Epithelial cell of proximal tubule (primary cell): ENCODE measurements around the gene B3GAT1. TPM values are rescaled to one million over a fixed set of nuclear protein-coding genes. Genes with fewer than 3 reads are reported as not detected.

ENCODE experiments used
- DNase-seq: peaks from one replicate; pipeline ENCODE4 v3.0.0-alpha.2; 2011; ENCODE audit warnings: low read depth
- H3K4me3 ChIP-seq: 2 replicates; pipeline ENCODE4 v1.5.1; 2011; ENCODE audit warnings: low read depth, mild to moderate bottlenecking, low read length
- total RNA-seq: library from RNA; depleted of rRNA; stranded (reverse); fragments of >200 nt; gene quantifications from 2 replicates; pipeline ENCODE4 v1.2.3, GENCODE V29; 2015
- TF ChIP-seq, protein P1 (sequence below): conservative IDR thresholded peaks from 2 replicates; pipeline ENCODE4 v1.5.1; 2012; ENCODE audit warnings: low read depth, mild to moderate bottlenecking, low read length

B3GAT1 gene
- total RNA-seq, 1 donor from 2014 or later: not detected

DNA sequence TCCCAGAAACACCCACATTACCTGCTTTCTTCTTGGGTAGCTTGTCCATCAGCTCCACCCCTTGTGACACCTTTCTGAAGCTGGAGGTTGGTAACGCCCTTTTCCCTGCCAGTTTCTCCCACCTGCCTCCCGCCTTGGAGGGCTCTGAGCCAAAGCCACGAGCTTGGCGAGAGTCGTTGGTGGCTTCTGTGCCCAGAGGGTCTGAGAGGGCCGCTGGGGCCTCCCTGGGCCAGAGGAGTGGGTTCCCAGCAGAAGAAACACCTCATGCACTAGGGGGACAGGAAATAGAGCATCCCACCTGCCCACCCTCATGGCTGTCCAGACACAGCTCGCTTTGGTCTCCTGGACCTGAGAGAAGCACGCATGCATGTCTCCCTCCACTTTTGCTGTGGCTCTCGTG, 37.9 kb downstream of the B3GAT1 start:
- no peak overlapping the region for H3K4me3 ChIP-seq
- TF ChIP-seq, protein P1, sequence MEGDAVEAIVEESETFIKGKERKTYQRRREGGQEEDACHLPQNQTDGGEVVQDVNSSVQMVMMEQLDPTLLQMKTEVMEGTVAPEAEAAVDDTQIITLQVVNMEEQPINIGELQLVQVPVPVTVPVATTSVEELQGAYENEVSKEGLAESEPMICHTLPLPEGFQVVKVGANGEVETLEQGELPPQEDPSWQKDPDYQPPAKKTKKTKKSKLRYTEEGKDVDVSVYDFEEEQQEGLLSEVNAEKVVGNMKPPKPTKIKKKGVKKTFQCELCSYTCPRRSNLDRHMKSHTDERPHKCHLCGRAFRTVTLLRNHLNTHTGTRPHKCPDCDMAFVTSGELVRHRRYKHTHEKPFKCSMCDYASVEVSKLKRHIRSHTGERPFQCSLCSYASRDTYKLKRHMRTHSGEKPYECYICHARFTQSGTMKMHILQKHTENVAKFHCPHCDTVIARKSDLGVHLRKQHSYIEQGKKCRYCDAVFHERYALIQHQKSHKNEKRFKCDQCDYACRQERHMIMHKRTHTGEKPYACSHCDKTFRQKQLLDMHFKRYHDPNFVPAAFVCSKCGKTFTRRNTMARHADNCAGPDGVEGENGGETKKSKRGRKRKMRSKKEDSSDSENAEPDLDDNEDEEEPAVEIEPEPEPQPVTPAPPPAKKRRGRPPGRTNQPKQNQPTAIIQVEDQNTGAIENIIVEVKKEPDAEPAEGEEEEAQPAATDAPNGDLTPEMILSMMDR: no peak
- DNase-seq: no peak

DNA sequence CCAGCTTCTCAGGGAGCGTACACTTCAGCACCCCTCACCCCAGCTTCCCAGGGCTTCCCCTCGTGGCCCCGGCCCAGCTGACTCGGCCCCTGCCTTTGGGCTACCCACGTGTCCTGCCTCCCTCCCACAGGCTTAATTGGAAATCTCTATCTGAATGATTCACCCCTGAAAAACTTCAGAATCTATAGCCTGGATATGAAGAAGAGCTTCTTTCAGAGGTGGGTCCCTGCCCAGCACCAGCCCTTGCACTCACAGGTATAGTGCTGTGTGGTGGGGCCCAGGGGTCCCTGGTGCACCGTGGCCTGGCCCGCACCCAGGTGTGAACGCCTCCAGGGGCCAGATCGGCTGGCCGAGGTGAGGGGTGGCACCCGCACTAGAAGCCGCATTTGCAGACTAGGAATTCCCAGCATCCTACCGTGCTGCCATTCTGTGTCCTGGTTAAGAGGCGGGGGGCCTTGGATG, 38.4 kb downstream of the B3GAT1 start:
- TF ChIP-seq, protein P1: no peak
- no peak for DNase-seq
- H3K4me3 ChIP-seq: no peak overlapping the region

DNA sequence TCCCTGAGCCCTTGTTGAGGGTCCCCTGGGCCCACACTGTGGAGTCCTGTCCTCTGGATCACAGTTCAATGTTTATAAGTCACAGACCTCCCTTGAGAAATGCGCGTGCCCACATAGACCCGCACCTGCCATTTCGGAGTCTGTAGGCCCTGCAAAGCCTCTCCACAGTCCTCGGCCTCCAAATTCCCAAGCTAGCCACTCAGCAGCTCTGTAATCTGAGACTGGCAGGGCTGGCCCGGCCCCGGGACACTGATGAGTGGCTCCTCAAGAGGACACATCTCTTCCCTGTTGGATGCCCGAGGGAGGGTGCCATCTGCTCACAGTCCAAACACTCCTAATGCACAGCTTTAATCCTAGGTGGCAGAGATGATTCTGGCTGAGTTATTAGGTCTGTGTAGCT, 39.1 kb downstream of the B3GAT1 start:
- no peak overlapping the region for H3K4me3 ChIP-seq
- TF ChIP-seq, protein P1: no peak
- no peak for DNase-seq

DNA sequence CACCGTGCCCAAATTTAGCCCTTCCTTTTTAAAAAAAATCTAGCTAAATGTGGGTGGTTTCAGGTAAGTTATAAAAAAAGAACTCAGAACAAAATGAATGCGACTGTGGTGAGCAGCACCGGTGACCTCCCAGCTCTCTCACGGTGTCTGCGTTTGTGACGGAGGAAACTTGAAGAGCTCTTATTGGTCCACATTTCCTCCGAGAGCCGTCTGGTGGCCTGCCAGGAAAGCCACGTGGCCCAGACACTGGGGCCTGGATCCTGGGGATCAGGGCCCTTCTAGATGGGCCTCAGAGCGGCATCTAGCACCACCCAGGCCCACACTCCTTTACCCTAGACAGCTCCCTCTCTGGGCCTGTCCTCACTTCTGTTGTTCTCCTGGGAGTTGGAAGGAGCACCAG, 39.5 kb downstream of the B3GAT1 start:
- TF ChIP-seq, protein P1: no peak

DNA sequence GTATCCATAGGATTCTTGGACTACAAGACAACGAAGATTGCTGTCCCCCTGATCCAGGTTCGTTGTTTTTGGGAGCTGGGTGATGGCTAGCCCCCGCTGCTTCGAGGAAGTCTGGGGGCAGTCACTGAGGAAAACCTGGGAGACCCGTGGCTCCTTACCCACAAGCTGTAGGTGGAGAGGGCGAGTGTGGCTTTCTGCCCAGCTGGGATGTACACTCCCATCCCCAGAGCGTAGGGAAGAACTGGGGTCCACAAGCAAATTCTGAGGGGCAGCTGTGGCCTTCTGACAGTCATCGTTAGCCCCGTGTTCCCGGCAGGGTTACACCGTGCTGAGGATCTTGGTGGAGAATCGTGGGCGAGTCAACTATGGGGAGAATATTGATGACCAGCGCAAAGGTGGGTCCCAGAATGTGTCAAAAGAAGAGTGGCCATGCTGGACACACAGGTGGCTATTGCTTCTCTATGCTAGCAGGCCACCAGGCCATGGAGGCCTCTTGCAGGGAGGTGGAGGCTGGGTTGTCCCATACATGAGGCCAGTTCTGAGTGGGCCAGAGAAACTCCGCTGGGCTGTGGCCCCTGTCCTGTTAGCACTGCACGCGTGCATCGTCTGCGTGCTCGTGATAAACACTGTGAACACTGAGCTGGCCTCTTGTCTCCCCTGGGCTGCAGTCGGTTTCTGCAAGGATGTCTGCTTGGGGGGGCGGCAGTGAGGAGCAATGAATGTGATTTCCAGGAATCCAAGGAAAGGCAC, 40.4 kb downstream of the B3GAT1 start:
- TF ChIP-seq, protein P1: no peak
- no peak for DNase-seq

More for the DNA sequence above, 39.5 kb downstream of the B3GAT1 start:
- H3K4me3 ChIP-seq: no peak overlapping the region
- no peak for DNase-seq

DNA sequence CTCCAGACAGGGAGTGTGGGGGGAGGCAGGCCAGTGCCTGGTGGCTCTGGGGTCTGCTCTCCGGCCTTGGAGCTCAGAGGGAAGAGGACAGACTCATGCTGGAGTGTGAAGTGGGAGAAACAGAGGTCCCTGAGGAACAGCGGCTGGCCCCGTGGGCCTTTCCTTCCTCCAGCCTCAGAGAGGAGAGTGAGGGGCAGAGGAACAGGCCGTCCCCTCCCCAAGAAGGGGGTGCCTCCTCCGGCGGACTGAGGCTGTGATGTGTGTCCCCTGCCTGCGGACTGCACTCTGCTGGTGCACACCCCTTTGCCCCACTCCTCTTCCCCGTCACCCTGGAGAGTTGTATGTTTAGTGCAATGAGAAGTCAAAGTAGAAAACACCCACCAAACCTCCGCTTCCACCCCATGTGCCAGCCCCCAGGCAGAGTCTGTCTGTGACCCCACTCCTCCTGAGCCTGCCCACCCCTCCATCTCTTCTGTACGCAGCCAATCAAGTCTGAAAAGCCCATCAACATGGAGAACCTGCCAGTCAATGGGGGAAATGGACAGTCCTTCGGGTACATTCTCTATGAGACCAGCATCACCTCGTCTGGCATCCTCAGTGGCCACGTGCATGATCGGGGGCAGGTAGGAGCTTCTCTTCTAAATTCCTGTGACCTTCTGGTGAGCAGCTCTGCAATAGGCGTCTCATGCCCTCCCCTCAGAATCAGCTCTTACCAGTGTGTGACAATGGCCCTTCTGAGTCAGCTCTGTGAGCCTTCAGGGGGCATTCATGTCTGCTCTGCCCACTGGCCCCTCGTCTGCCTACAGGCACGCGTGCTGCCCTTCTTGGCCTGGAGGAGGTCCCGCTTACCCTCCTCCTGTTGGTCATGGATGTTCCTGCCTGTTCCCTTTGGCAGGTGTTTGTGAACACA, 41.3 kb downstream of the B3GAT1 start:
- no peak overlapping the region for H3K4me3 ChIP-seq
- no peak for DNase-seq
- TF ChIP-seq, protein P1: no peak

More for the DNA sequence above, 40.4 kb downstream of the B3GAT1 start:
- no peak overlapping the region for H3K4me3 ChIP-seq
